ENCODE measurements around the gene SLC4A1AP.

Gene SLC4A1AP

DNA sequence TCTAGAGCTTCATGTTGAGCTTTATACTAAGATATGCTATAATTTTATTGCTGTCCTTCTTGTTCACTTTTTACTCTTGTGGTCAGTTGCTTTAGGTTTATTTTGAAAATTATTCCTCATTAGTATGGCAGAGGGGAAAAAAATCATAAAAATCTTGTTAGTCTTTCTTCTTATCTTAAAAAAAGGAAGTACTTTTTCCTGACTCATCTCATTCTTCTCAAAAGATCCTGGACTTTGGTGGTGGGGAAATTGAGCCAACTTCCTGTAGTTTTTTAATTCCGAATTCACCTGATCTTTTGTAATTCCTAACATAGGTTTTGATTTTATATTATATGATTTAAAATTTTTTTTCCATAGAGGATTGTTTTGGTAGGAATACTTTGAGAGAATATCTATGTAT is 3.8 kb downstream of the SLC4A1AP start:
- H3K4me2 ChIP-seq (ENCODE audit: low read depth, low read length, poor library complexity, severe bottlenecking), result no peak overlapping the region
- H3K9ac ChIP-seq (ENCODE audit: low read length), result no peak overlapping the region
- no peak overlapping the region for H3K27ac ChIP-seq (ENCODE audit: low read depth, low read length)
- no peak overlapping the region for H3K4me3 ChIP-seq (ENCODE audit: insufficient read depth, low read length, poor library complexity, severe bottlenecking)
- no peak for TF ChIP-seq EZH2phosphoT487 (conservative IDR thresholded peaks at IDR 0.05; ENCODE audit: low read length)
- TF ChIP-seq, protein P1, sequence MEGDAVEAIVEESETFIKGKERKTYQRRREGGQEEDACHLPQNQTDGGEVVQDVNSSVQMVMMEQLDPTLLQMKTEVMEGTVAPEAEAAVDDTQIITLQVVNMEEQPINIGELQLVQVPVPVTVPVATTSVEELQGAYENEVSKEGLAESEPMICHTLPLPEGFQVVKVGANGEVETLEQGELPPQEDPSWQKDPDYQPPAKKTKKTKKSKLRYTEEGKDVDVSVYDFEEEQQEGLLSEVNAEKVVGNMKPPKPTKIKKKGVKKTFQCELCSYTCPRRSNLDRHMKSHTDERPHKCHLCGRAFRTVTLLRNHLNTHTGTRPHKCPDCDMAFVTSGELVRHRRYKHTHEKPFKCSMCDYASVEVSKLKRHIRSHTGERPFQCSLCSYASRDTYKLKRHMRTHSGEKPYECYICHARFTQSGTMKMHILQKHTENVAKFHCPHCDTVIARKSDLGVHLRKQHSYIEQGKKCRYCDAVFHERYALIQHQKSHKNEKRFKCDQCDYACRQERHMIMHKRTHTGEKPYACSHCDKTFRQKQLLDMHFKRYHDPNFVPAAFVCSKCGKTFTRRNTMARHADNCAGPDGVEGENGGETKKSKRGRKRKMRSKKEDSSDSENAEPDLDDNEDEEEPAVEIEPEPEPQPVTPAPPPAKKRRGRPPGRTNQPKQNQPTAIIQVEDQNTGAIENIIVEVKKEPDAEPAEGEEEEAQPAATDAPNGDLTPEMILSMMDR (IDR thresholded peaks at IDR 0.05; ENCODE audit: insufficient read depth, low read length, poor library complexity, severe bottlenecking), result no peak
- H3K9me3 ChIP-seq (ENCODE audit: insufficient read depth, low read length), result no peaks in the 10 kb centered on the region
- H3F3A ChIP-seq (ENCODE audit: insufficient read depth), result 0 out of 2 replicates have a peak, but pooled peaks cover 5% of the 10 kb centered on the region
- no peaks in the 10 kb centered on the region for H3K9me2 ChIP-seq (replicated peaks; ENCODE audit: insufficient read depth, low read length)
- H3K36me3 ChIP-seq (ENCODE audit: low read length), result peaks cover 11% of the 10 kb centered on the region; the same call in 1 of the 2 replicates
- no peaks in the 10 kb centered on the region for H4K20me1 ChIP-seq (ENCODE audit: low read depth, low read length)
- no peak overlapping the region for H2AFZ ChIP-seq (ENCODE audit: low read depth, low read length, severe bottlenecking)
- H3K79me2 ChIP-seq (ENCODE audit: insufficient read depth, low read length), result peaks cover 30% of the 10 kb centered on the region
- no peaks in the 10 kb centered on the region for H3K27me3 ChIP-seq (ENCODE audit: low read length)

DNA sequence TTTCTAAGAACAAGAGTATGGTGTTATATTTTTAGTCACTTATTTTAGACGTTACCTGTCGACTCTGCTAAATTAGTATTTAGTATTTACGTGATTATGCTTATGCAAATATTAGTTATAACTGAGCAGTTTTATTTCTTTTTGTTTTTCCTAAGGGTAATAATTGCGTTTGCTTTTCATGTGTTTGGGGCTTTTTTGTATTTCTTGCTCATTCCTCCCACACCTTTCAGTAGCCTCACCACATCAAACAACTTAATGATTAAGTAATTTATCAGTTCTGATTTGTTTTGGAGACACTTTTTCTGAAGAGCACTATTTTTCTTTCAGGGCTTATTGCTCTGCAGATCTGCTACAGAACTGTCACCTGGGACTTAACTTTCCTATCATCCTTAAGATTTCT is 7.5 kb downstream of the SLC4A1AP start:
- Histone ChIP-seq H3K27ac (ENCODE audit: low read depth, low read length) (no peak overlapping the region), H3K4me3 (ENCODE audit: insufficient read depth, low read length, poor library complexity, severe bottlenecking) (no peak overlapping the region), H3K79me2 (ENCODE audit: insufficient read depth, low read length) (no peaks in the 10 kb centered on the region), H3K9me3 (ENCODE audit: insufficient read depth, low read length) (no peaks in the 10 kb centered on the region), H3F3A (ENCODE audit: insufficient read depth) (0 out of 2 replicates have a peak, but pooled peaks cover 5% of the 10 kb centered on the region), H4K20me1 (ENCODE audit: low read depth, low read length) (no peaks in the 10 kb centered on the region), H3K27me3 (ENCODE audit: low read length) (no peaks in the 10 kb centered on the region), H3K36me3 (ENCODE audit: low read length) (peaks cover 28% of the 10 kb centered on the region; the same call in 1 of the 2 replicates), H3K4me2 (ENCODE audit: low read depth, low read length, poor library complexity, severe bottlenecking) (no peak overlapping the region), H3K9ac (ENCODE audit: low read length) (no peak overlapping the region), H2AFZ (ENCODE audit: low read depth, low read length, severe bottlenecking) (no peak overlapping the region), H3K9me2 (replicated peaks; ENCODE audit: insufficient read depth, low read length) (no peaks in the 10 kb centered on the region)
- TF ChIP-seq EZH2phosphoT487 (conservative IDR thresholded peaks at IDR 0.05; ENCODE audit: low read length), result no peak
- TF ChIP-seq, protein P1 (IDR thresholded peaks at IDR 0.05; ENCODE audit: insufficient read depth, low read length, poor library complexity, severe bottlenecking), result no peak

DNA sequence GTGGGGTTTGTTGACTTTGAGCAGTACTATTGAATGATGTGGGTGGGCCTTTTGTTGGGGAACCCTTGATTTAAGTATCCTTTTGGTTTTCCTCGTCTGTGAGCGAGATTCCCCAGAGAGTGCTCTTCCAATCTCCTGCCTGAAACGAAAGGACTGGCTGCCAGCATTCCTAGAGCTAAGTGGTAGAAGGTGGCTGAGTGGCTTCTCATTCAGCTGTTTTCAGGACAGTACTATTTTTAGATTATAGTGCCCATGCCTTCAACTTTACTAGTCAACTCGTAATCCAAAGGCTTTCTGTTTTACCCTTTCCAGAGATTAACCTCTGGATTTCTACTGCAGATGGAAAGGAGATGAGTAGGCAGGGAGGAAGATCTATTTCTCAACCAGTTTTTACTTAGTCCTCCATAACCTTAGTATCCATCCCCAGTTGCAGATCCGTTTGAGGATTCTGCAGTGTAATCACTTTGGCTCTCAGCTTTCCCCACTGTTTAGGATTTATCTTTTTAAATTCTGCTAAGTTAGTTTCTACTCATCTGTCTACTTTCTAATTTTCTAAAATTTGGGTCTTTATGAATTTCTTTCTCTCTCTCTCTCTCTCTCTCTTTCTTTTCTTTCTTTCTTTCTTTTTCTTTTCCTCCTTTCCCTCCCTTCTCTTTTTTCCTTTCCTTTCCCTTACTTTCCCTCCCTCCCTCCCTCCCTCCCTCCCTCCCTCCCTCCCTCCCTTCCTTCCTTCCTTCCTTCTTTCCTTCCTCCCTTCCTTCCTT is 9.2 kb downstream of the SLC4A1AP start:
- Histone ChIP-seq H3K9me3 (ENCODE audit: insufficient read depth, low read length) (no peaks in the 10 kb centered on the region), H3K79me2 (ENCODE audit: insufficient read depth, low read length) (no peaks in the 10 kb centered on the region), H3F3A (ENCODE audit: insufficient read depth) (0 out of 2 replicates have a peak, but pooled peaks cover 5% of the 10 kb centered on the region), H3K9ac (ENCODE audit: low read length) (no peak overlapping the region), H3K9me2 (replicated peaks; ENCODE audit: insufficient read depth, low read length) (no peaks in the 10 kb centered on the region), H3K4me2 (ENCODE audit: low read depth, low read length, poor library complexity, severe bottlenecking) (no peak overlapping the region), H4K20me1 (ENCODE audit: low read depth, low read length) (no peaks in the 10 kb centered on the region), H3K27ac (ENCODE audit: low read depth, low read length) (no peak overlapping the region), H3K4me3 (ENCODE audit: insufficient read depth, low read length, poor library complexity, severe bottlenecking) (no peak overlapping the region), H3K27me3 (ENCODE audit: low read length) (no peaks in the 10 kb centered on the region), H2AFZ (ENCODE audit: low read depth, low read length, severe bottlenecking) (no peak overlapping the region), H3K36me3 (ENCODE audit: low read length) (peaks cover 32% of the 10 kb centered on the region; the same call in 1 of the 2 replicates)
- no peak for TF ChIP-seq EZH2phosphoT487 (conservative IDR thresholded peaks at IDR 0.05; ENCODE audit: low read length)
- TF ChIP-seq, protein P1 (IDR thresholded peaks at IDR 0.05; ENCODE audit: insufficient read depth, low read length, poor library complexity, severe bottlenecking), result no peak
